GM19438 (cell line): ENCODE measurements around the gene TMEM203.

Experiments
- ATAC-seq: cut with Tn5 transposase; IDR thresholded peaks from one replicate; pipeline ENCODE4 v1.9.1; 2021; ENCODE audit warnings: low read depth; ENCODE audit not compliant: unreplicated experiment

TMEM203 gene

DNA sequence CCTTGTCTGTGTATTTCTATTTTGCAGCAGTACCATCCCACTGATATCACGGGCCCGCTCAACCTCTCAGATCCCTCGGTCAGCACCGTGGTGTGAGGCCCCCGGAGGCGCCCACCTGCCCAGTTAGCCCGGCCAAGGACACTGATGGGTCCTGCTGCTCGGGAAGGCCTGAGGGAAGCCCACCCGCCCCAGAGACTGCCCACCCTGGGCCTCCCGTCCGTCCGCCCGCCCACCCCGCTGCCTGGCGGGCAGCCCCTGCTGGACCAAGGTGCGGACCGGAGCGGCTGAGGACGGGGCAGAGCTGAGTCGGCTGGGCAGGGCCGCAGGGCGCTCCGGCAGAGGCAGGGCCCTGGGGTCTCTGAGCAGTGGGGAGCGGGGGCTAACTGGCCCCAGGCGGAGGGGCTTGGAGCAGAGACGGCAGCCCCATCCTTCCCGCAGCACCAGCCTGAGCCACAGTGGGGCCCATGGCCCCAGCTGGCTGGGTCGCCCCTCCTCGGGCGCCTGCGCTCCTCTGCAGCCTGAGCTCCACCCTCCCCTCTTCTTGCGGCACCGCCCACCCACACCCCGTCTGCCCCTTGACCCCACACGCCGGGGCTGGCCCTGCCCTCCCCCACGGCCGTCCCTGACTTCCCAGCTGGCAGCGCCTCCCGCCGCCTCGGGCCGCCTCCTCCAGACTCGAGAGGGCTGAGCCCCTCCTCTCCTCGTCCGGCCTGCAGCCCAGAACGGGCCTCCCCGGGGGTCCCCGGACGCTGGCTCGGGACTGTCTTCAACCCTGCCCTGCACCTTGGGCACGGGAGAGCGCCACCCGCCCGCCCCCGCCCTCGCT lies 37.5 kb downstream of the TMEM203 start:
- no peak for ATAC-seq

DNA sequence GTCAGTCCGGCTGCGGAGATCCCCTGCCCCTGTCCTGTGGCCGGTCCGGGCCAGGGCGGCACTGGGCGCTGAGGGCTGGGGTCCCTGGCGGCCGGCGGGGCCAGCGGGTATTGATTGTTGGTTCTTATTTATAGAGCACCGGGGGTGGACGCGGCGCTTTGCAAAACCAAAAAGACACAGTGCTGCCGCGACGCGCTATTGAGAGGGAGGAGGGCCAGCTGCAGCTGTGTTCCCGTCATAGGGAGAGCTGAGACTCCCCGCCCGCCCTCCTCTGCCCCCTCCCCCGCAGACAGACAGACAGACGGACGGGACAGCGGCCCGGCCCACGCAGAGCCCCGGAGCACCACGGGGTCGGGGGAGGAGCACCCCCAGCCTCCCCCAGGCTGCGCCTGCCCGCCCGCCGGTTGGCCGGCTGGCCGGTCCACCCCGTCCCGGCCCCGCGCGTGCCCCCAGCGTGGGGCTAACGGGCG lies 38.1 kb downstream of the TMEM203 start:
- ATAC-seq: no peak

DNA sequence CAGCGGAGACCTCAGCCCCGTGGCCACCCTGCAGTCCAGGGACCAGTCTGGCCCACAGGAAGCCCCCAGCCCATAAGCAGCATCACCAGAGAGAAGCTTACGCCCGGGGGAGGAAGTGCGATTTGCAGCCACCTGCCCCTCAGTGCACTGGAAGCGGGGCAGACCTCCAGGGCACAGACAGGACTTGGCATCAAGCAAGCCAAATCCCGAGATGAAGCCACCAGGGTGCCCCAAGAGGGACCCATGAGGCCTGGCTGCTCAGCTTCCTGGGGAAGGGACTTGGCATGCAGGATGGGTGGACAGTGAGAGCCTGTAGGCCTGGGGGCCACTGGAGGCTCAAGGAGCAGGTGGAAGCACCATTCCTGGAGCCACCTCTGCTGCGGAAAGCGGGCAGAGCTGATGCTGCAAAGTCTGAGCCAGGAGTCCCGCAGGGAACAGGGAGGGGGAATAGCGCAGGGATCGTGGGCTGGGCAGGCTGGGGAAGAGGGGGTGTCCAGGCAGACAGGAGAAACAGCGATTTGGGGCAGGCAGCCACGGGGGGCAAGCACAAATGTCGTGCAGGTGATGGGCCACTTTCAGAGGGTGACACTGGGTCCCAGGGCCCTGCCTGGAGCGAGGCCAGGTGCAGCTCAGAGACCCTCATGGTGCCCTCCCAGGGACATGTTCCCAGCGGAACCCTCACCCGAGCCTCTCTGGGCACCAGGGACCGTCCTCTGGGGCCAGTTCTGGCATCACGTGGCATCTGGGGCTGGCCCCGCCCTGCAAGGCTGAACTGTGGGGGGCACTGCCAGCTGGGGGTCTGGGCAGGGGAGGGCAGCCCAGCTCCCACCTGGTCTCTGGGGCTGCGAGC lies 38.8 kb downstream of the TMEM203 start:
- no peak for ATAC-seq

DNA sequence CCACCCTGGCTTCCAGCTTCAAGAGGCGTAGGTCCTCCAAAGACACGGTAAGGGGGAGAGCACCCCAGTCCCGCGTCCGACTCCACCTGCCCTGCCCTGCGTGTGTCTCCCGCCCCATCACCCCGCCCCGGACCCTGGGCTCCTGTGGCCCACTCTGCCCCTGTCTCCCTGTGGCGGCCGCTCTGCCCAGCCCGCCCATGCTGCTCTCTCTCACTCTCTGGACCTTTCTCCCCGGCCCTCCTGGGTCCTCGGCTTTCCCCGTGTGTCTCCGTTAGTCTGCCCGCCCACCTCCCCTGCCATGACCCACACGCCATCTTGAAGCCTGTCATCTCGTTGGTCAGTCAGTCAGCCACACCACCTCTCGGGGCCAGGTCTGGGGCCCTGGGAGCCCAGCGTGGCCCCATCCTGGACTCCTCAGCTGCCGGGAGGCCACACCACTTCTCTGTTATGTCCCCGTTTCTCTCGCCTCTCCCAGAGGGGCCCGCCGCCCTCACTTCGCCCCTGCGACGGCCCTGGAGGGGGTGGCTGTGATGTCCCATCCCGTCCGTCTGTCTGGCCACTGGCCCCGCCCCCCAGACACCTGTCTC lies 40.1 kb downstream of the TMEM203 start:
- ATAC-seq: no peak

DNA sequence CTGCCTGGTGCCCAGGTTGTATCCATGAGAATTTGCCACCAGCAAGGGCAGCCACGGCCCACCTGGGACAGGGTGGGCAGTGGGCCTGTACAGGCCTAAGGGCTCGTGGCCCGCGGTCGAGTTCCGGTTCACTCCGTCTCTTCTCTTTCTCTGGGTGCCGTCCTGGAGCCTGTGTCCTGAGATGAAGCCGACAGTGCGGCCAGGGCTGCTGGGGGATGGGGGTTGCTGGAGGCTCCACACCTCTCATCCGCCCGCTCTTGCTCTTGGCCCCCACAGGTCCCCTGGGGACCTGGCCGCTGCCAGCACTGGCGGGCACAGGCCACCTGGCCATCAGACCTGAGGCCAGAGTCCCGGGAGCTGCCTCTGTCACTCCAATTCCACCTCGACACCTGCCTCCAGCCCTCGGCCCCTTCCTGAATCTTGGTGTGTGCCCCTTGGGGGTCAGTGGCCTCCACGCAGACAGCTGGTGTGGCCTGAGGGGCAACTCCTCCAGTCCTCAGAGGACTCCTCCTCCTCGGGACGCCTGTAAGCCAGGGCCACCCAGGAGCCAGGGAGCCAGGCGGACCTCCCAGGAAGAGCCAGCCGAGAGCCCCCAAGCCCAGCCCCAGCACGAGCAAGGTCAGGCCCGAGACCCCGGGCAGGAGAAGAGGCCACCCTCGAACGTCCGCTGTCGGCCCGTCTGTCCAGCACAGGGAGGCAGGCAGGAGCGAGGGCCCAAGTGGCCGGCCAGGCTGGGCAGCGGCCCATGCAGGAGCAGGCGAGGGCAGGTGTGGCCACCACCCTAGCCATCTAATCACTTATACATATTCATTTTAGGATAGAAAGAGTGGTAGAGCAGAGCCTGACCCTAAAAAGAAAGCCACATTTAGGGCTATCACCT lies 40.8 kb downstream of the TMEM203 start:
- ATAC-seq: no peak

DNA sequence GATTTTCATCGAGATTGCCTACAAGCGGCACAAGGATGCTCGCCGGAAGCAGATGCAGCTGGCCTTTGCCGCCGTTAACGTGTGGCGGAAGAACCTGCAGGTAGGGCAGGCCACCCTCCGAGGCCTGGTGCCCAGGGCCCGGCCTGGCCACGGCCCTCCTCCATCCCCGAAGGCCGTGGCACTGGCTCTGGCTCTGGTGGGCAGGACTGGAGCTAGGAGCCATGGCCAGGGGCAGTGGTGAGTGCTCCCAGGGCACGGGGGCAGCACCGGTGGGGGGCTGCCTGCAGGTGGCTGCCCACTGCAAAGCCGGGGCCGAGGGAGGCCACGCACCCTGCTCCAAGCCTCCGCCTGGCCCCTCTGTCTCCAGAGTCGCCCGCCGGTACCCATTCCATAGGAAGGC lies 41.6 kb downstream of the TMEM203 start:
- ATAC-seq: no peak

DNA sequence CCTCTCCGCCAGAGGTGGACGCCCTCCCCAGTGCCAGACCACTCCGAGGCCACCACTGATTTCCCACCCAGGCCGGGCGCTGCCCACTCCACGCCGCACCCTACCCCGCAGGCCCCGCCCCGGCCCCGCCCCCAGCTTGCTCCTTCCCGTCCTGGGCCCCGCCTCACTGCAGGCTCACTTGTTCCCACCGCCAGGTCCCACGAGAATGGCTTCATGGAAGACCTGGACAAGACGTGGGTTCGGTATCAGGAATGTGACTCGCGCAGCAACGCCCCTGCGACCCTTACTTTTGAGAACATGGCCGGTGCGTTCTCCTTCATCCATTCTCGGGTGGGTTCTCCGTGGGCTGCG lies 42.1 kb downstream of the TMEM203 start:
- ATAC-seq: no peak

DNA sequence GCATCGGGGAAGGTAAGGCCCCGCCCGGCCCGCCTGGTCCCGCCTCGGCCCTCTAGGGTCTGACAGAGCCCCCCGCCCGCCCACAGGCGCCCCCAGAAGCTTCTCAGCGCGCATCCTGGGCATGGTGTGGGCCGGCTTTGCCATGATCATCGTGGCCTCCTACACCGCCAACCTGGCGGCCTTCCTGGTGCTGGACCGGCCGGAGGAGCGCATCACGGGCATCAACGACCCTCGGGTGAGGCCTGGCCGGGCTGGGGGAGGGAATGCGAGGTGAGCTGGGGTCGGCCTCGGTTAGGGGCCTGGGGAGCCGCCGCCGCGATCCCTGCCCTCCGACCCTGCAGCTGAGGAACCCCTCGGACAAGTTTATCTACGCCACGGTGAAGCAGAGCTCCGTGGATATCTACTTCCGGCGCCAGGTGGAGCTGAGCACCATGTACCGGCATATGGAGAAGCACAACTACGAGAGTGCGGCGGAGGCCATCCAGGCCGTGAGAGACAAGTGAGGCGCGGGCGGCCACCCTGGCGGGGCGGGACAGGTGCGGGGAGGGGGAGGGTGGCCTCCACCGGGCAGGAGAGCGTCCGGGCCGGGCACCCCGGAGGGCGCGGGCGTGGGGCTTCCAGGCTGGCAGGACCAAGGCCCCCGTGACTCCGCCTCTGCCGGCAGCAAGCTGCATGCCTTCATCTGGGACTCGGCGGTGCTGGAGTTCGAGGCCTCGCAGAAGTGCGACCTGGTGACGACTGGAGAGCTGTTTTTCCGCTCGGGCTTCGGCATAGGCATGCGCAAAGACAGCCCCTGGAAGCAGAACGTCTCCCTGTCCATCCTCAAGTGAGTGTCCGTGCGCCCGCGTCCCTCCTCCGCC lies 42.7 kb downstream of the TMEM203 start:
- ATAC-seq: no peak

DNA sequence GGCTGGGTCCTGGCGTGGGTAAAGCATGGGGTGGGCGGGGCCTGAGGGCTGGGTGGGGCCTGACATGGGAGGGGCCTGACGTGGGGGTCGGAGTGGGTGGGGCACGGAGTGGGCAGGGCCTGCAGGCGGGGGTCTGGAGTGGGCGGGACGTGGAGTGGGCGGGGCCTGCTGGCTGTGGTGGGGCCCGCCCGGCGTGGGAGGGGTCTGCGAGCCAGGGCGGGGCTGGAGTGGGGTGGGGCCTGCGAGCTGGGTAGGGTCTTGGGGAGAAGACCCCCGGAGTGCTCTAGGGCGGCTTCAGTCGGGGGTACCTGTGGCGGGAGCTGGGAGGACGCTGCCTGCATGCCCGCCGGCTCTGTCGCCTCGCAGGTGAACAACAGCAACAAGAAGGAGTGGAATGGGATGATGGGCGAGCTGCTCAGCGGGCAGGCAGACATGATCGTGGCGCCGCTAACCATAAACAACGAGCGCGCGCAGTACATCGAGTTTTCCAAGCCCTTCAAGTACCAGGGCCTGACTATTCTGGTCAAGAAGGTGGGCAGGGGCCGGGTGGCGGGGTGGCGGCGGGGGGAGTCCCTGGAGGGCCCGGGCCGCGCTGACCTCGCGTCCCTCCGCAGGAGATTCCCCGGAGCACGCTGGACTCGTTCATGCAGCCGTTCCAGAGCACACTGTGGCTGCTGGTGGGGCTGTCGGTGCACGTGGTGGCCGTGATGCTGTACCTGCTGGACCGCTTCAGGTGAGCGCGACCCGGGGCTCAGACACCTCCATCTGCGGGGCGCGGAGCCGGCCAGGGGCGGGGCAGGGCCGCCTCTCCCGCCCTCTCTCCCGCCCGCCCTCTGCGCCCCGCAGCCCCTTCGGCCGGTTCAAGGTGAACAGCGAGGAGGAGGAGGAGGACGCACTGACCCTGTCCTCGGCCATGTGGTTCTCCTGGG lies 43.6 kb downstream of the TMEM203 start:
- ATAC-seq: no peak

DNA sequence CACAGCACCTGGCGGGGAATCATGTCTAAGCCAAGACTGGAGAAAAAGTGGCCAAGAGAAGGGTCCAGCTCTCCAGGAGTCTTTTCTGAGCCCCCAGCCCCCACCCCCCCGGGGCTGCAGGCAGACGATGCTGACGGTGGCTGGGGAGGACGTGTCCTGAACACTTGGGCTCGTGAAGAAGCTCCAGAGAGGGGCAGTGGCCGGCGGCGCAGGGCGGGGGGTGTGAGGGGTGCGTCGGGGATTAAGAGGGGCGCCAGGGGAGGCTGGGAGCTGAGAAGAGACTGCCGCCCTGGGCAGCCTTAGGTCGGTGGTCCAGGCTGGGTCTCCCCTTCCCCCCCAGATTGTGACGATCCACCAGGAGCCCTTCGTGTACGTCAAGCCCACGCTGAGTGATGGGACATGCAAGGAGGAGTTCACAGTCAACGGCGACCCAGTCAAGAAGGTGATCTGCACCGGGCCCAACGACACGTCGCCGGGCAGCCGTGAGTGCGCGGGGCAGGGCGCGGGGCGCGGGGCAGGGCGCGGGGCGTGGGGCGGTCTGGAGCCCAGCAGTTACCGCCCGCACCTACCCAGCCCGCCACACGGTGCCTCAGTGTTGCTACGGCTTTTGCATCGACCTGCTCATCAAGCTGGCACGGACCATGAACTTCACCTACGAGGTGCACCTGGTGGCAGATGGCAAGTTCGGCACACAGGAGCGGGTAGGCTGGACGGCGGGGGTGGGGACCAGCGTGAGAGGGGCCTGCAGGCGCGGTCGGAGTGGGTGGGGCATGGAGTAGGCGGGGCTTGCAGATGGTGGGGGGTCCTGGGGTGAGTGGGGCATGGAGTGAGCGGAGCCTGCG lies 44.5 kb downstream of the TMEM203 start:
- no peak for ATAC-seq

DNA sequence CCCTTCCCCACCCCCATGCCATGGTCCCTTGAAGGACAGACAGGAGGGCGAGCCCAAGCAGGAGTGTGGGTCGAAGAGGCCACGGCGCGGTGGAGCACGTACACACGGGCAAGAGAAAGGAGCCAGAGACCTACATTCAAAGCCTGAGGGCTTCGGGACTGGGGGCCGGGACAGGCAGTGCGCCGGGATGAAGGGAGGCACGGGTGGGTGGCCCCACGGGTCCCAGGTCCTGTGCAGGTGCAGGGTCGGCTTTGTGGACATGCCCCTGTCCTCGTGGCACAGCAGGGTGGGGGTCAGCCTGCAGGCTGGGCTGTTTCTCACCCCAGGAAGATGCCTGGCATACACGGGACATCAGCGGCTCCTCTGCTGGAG lies 45.4 kb downstream of the TMEM203 start:
- no peak for ATAC-seq

DNA sequence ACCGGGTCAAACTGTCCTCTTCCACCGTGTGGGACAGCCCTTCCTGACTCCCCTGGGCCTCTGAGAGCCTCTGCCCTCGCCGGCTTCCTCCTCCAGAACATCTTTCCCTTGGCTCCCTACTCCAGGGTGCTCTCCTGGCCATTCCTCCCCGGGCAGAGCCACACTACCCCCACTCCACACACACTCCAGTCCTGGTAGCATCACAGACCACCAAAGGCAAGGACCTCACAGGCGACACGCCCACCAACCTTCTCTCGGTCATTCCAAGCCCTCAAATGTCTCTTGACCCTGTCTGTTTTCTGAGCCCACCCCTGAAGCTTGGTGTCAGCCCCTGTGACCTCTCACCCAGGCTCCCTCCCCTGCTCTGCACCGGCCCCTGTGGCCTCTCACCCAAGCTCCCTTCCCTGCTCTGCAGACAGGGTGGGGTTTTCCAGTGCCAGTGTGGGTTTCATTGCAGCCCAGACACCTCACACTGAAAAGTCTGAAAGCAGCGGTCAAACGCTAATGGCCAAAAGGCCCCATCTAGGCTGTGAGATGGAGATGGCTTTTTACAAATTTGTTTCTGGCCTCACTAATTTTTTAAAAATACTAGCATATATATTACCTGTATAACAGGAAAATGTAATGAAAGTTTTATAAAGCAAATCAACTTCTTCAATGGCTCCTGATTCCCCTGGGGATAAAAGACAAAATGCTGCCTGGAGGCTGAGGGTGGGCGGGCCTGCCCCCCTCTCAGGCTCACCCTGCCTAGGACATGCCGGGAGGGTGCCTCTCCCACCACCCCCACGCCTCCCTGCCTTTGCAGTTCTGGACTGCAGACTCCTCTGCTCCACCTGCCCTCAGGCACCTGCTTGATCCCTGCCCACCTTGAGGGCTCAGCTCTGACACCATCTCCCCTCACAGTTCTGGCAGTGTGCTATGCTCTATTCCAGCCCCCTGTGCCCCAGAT lies 46.1 kb downstream of the TMEM203 start:
- no peak for ATAC-seq

DNA sequence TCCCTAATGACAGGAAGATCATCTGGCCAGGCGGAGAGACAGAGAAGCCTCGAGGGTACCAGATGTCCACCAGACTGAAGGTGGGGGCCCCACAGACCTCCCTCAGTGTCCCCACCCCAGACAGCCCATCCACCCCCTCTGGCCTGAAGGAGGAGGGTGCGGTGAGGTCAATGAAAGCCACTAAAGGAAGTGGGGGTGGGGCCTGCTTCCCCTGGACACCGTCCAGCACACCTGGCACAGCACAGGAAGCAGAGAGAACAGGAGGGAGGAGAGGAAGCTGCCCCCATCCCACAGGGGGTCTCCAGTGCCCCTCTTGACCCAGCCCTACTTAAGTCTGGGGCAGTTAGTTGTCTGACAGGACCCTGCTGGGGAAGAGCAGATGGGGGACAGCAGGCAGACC lies 46.8 kb downstream of the TMEM203 start:
- ATAC-seq: no peak

DNA sequence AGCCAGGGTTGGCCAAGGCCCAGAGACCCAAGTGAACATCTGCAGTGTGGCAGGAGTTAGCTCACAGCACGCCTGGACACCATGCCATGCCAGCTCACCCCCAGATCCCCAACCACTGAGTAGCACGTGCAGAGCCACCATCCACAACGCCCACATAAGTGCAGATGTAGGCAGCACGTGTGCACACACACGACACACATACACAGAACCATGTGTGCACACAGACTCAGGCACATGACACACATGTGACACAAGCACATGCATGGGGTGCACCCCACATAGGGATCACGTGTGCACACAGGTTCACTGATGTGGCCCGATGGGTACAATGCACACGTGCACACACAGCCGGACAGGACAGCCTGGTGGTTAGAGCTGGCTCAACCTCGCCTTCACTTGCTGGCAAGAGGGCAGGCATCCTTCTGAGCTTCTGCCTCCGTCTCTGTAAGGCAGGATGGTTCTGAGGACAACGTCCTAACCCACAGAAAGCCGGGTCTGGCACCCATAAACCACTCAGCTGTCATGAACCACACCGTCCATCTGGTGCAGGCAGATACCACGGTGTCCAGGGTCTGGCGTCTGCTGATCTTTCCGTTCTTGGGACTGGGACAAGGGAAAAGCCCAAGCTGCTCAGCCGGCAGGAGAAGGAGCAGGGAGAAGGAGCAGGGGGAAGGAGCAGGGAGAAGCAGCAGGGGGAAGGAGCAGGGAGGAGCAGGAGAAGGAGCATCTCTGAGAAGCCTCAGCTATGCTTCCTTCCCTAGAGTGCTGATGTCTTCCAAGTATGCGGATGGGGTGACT lies 47.6 kb downstream of the TMEM203 start:
- ATAC-seq: no peak

DNA sequence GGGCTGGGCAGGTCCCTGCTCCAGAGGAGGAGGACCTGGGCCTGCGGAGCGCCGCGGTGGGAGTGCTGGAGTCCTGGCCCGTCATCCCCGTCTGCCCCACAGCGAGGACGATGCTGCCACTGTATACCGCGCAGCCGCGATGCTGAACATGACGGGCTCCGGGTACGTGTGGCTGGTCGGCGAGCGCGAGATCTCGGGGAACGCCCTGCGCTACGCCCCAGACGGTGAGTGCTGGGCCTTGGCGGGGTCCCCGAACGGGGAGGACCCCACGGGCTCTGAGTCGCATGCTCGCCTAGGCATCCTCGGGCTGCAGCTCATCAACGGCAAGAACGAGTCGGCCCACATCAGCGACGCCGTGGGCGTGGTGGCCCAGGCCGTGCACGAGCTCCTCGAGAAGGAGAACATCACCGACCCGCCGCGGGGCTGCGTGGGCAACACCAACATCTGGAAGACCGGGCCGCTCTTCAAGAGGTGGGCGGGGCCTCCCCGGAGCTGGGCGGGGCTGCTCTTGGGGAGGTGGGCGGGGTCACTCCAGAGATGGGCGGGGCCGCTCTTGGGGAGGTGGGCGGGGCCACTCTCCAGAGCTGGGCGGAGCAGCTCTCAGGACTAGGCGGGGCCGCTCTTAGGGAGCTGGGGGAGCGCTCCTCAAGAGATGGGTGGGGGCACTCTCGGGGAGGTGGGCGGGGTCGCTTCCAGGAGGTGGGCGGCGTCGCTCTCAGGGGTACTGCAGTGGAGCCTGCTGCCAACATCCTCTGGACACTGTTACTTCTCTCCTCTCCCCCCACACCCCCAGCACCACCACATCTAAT lies 48.7 kb downstream of the TMEM203 start:
- ATAC-seq: no peak
